Memory B cell (primary cell): ENCODE data around the gene CTNNB1.

Experiments used
- ATAC-seq: fragments of 150-1000 bp; cut with Tn5 transposase; 2 replicates; pipeline ENCODE4 v1.10.0; 2021; ENCODE audit warnings: low read depth, mild to moderate bottlenecking, moderate library complexity
- DNase-seq, 2 donors: peaks; one replicate each; pipeline ENCODE4 v3.0.0; 2022; ENCODE audit warnings: low spot score in 2 of 2
- H3K27ac Mint-ChIP-seq: one replicate; pipeline ENCODE4 v1.8.0; 2022; ENCODE audit warnings: mild to moderate bottlenecking, moderate library complexity, mixed read lengths
- H3K27me3 Mint-ChIP-seq: one replicate; pipeline ENCODE4 v1.8.0; 2022; ENCODE audit warnings: mixed read lengths
- H3K36me3 Mint-ChIP-seq: one replicate; pipeline ENCODE4 v1.8.0; 2022; ENCODE audit warnings: mild to moderate bottlenecking, mixed read lengths
- H3K4me1 Mint-ChIP-seq: one replicate; pipeline ENCODE4 v1.8.0; 2022; ENCODE audit warnings: mixed read lengths
- H3K4me3 Mint-ChIP-seq: one replicate; pipeline ENCODE4 v1.8.0; 2022; ENCODE audit warnings: mild to moderate bottlenecking, moderate library complexity, mixed read lengths
- H3K9me3 Mint-ChIP-seq: one replicate; pipeline ENCODE4 v1.8.0; 2022; ENCODE audit warnings: mixed read lengths

The CTNNB1 gene

GRCh38 chr3:41243183-41243582 lies 43.9 kb downstream of the CTNNB1 start:
- Mint-ChIP-seq H3K27me3 (no peaks in the 10 kb centered on the region), H3K9me3 (no peaks in the 10 kb centered on the region), H3K4me1 (peaks cover 5% of the 10 kb centered on the region), H3K4me3 (no peak overlapping the region), H3K27ac (peak overlapping the region; percentile 48), H3K36me3 (peaks cover 18% of the 10 kb centered on the region)
- DNase-seq (no peak), ATAC-seq (no peak)

GRCh38 chr3:41244620-41245336 lies 45.5 kb downstream of the CTNNB1 start:
- H3K9me3 Mint-ChIP-seq: no peaks in the 10 kb centered on the region
- no peak overlapping the region for H3K4me3 Mint-ChIP-seq
- H3K4me1 Mint-ChIP-seq: peaks cover 5% of the 10 kb centered on the region
- ATAC-seq (no peak), DNase-seq (no peak)
- H3K27ac Mint-ChIP-seq: no peak overlapping the region
- peaks cover 7% of the 10 kb centered on the region for H3K36me3 Mint-ChIP-seq
- no peaks in the 10 kb centered on the region for H3K27me3 Mint-ChIP-seq

GRCh38 chr3:41247055-41248004 lies 48.0 kb downstream of the CTNNB1 start:
- Mint-ChIP-seq H3K9me3 (peaks cover 1% of the 10 kb centered on the region), H3K27me3 (no peaks in the 10 kb centered on the region), H3K4me1 (peaks cover 5% of the 10 kb centered on the region), H3K4me3 (no peak overlapping the region), H3K27ac (no peak overlapping the region), H3K36me3 (peaks cover 2% of the 10 kb centered on the region)
- ATAC-seq (no peak), DNase-seq (no peak)

GRCh38 chr3:41248525-41248924 lies 49.2 kb downstream of the CTNNB1 start:
- Mint-ChIP-seq H3K27me3 (no peaks in the 10 kb centered on the region), H3K9me3 (peaks cover 7% of the 10 kb centered on the region), H3K4me1 (peaks cover 5% of the 10 kb centered on the region), H3K4me3 (no peak overlapping the region), H3K27ac (no peak overlapping the region), H3K36me3 (peaks cover 4% of the 10 kb centered on the region)
- ATAC-seq: no peak
- no peak for DNase-seq

- peaks cover 4% of the 10 kb centered on the region for H3K36me3 Mint-ChIP-seq
- peaks cover 7% of the 10 kb centered on the region for H3K9me3 Mint-ChIP-seq
- ATAC-seq: no peak
- H3K27me3 Mint-ChIP-seq: no peaks in the 10 kb centered on the region
- peaks cover 5% of the 10 kb centered on the region for H3K4me1 Mint-ChIP-seq
- H3K4me3 Mint-ChIP-seq: no peak overlapping the region
- no peak for DNase-seq
- no peak overlapping the region for H3K27ac Mint-ChIP-seq
These were observed 50.0 kb downstream of the CTNNB1 start for GRCh38 chr3:41249318-41249717.

- H3K4me3 Mint-ChIP-seq: no peak overlapping the region
- no peak for DNase-seq
- H3K9me3 Mint-ChIP-seq: peaks cover 7% of the 10 kb centered on the region
- no peaks in the 10 kb centered on the region for H3K27me3 Mint-ChIP-seq
- ATAC-seq: no peak
- H3K4me1 Mint-ChIP-seq: peaks cover 5% of the 10 kb centered on the region
- H3K27ac Mint-ChIP-seq: no peak overlapping the region
- H3K36me3 Mint-ChIP-seq: peaks cover 4% of the 10 kb centered on the region
These were observed 51.5 kb downstream of the CTNNB1 start for GRCh38 chr3:41250825-41251224.

GRCh38 chr3:41251593-41251992 lies 52.3 kb downstream of the CTNNB1 start:
- H3K4me1 Mint-ChIP-seq: peaks cover 5% of the 10 kb centered on the region

GRCh38 chr3:41258239-41258800 lies 59.0 kb downstream of the CTNNB1 start:
- H3K27ac Mint-ChIP-seq: no peak overlapping the region
- no peaks in the 10 kb centered on the region for H3K27me3 Mint-ChIP-seq
- DNase-seq (no peak), ATAC-seq (no peak)
- peaks cover 4% of the 10 kb centered on the region for H3K4me1 Mint-ChIP-seq
- H3K36me3 Mint-ChIP-seq: peaks cover 2% of the 10 kb centered on the region
- H3K4me3 Mint-ChIP-seq: no peak overlapping the region
- no peaks in the 10 kb centered on the region for H3K9me3 Mint-ChIP-seq

More at GRCh38 chr3:41251593-41251992, 52.3 kb downstream of the CTNNB1 start:
- H3K27me3 Mint-ChIP-seq: no peaks in the 10 kb centered on the region
- peaks cover 7% of the 10 kb centered on the region for H3K9me3 Mint-ChIP-seq
- DNase-seq (no peak), ATAC-seq (no peak)
- H3K36me3 Mint-ChIP-seq: peaks cover 4% of the 10 kb centered on the region
- H3K27ac Mint-ChIP-seq: no peak overlapping the region
- H3K4me3 Mint-ChIP-seq: no peak overlapping the region

GRCh38 chr3:41259449-41260062 lies 60.3 kb downstream of the CTNNB1 start:
- Mint-ChIP-seq H3K4me1 (peaks cover 4% of the 10 kb centered on the region), H3K27ac (peak overlapping the region; percentile 25), H3K27me3 (no peaks in the 10 kb centered on the region), H3K4me3 (no peak overlapping the region), H3K9me3 (no peaks in the 10 kb centered on the region), H3K36me3 (peaks cover 2% of the 10 kb centered on the region)
- ATAC-seq (no peak), DNase-seq (no peak)

- peaks cover 2% of the 10 kb centered on the region for H3K36me3 Mint-ChIP-seq
- DNase-seq (no peak), ATAC-seq (no peak)
- H3K4me1 Mint-ChIP-seq: peaks cover 4% of the 10 kb centered on the region
- no peaks in the 10 kb centered on the region for H3K27me3 Mint-ChIP-seq
- H3K27ac Mint-ChIP-seq: peak overlapping the region; percentile 25
- H3K9me3 Mint-ChIP-seq: no peaks in the 10 kb centered on the region
- no peak overlapping the region for H3K4me3 Mint-ChIP-seq
These were observed 60.8 kb downstream of the CTNNB1 start for GRCh38 chr3:41260063-41260450.

- H3K27me3 Mint-ChIP-seq: no peaks in the 10 kb centered on the region
- H3K4me1 Mint-ChIP-seq: no peaks in the 10 kb centered on the region
- no peak overlapping the region for H3K4me3 Mint-ChIP-seq
- peaks cover 5% of the 10 kb centered on the region for H3K36me3 Mint-ChIP-seq
- no peak for DNase-seq
- H3K9me3 Mint-ChIP-seq: no peaks in the 10 kb centered on the region
- no peak for ATAC-seq
- H3K27ac Mint-ChIP-seq: no peak overlapping the region
These were observed 65.8 kb downstream of the CTNNB1 start for GRCh38 chr3:41265011-41265545.

- Mint-ChIP-seq H3K36me3 (peaks cover 5% of the 10 kb centered on the region), H3K27ac (no peak overlapping the region), H3K4me1 (no peaks in the 10 kb centered on the region), H3K9me3 (no peaks in the 10 kb centered on the region), H3K27me3 (no peaks in the 10 kb centered on the region), H3K4me3 (no peak overlapping the region)
- DNase-seq (no peak), ATAC-seq (no peak)
These were observed 66.5 kb downstream of the CTNNB1 start for GRCh38 chr3:41265823-41266273.

- DNase-seq (no peak), ATAC-seq (no peak)
- Mint-ChIP-seq H3K27me3 (no peaks in the 10 kb centered on the region), H3K4me3 (no peak overlapping the region), H3K4me1 (no peaks in the 10 kb centered on the region), H3K9me3 (peaks cover 4% of the 10 kb centered on the region), H3K27ac (no peak overlapping the region), H3K36me3 (peaks cover 7% of the 10 kb centered on the region)
These were observed 68.8 kb downstream of the CTNNB1 start for GRCh38 chr3:41267975-41268640.
